HG03558 (cell line): ENCODE measurements around the gene PLEKHO2.

Source experiments
- ATAC-seq: cut with Tn5 transposase; IDR thresholded peaks from one replicate; pipeline ENCODE4 v1.9.1; 2021; ENCODE audit warnings: moderate number of reproducible peaks; ENCODE audit not compliant: unreplicated experiment; ENCODE audit errors: extremely low read depth

PLEKHO2 gene

GRCh38 chr15:64888336-64888735 lies 46.6 kb downstream of the PLEKHO2 start:
- no peak for ATAC-seq

DNA sequence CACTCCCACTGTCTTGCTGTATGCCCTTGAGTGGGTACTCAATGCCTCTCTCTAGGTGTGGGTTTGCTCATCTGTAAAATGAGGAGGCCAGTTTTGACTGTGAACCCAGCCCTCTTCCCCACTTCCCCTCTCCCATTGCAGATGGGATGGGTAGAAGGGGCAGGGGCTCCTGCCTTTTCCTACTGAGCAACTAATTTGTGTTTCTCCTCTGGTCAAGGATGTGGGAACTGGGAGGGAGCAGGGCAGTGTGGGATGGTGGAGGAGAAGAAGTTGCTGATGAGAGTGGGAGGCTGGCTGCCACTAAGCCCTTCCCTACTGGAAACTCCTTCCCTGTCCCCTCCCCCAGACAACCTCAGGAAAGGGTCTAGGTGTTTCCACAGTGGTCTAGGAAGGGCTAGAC lies 49.8 kb downstream of the PLEKHO2 start:
- no peak for ATAC-seq

DNA sequence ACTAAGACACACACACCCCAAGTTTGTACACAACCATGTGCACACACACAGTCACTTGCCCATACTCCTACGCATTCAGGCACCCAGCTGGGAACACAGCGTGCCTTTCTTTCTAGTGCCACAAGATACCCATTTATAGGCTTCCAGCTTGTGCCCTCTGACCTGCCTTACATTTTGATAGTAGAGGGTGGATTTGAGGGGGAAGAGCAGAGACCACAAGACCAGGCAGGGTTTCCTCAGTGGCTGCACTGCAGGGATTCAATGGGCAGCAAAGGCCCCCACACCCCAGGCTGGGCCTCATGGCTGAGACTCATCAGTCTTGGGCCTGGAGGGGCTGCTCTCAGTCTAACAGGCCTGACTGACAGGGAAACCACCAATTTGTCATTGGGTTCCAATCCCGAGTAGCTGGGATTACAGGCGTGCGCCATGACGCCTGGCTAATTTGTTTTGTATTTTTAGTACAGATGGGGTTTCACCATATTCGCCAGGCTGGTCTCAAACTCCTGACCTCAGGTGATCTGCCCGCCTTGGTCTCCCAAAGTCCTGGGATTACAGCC lies 51.2 kb downstream of the PLEKHO2 start:
- ATAC-seq, result no peak

GRCh38 chr15:64893481-64894394 lies 52.0 kb downstream of the PLEKHO2 start:
- ATAC-seq, result peak; percentile 43

GRCh38 chr15:64894395-64895056 lies 52.8 kb downstream of the PLEKHO2 start:
- no peak for ATAC-seq

GRCh38 chr15:64895285-64896065 lies 53.8 kb downstream of the PLEKHO2 start:
- ATAC-seq, result no peak

DNA sequence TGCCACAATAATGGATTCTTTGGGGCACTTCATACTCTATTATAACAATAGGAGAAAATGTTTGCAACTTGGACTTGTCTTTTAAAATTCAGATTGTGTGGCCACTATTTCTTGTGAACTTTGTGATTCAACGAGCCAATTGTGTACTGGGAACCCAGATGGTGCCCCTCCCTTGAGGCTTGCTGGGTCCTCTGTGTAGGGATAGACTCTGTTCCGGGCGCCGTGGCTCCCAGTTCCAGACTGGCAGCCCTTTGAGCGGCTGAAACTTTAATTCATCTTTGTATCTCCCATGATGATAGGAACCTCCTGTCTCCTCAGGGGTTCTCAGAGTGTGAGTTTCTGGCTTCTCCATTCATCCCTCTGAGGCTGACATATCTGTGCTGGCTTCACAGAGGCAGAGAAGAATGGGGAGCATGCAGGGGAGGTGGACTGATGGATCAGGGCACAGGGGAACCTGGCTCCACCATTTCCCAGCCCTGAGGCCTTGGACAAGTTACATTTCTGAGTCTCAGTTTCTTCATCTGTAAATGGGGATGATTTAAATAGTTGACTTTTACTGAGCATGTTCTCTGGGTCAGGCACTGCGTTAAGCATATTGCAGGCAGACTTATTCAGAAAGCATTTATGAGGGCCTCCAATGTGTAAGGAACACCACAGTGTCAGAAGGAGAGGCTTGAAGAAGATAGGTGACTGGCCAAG lies 54.8 kb downstream of the PLEKHO2 start:
- no peak for ATAC-seq

GRCh38 chr15:64897345-64897985 lies 55.8 kb downstream of the PLEKHO2 start:
- ATAC-seq, result no peak

DNA sequence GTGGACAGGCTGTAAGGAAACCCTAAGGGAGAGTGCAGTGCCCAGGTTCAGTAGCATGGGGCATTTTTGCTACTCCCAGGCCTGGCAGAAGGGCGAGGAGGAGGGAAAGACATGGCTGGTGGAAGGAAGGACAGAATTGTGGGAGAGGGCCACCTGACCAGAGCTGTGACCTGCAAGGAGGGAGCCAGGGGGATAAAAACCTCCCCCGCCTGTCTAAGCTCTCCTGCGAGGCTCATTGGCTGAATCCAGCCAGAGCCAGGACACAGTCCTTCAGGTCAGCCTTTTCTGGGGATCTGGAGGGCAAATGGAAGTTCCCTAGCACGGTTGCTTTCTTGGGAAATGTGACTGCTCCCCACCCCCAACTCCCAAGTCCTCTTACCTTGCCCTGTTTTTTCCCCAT lies 56.7 kb downstream of the PLEKHO2 start:
- no peak for ATAC-seq

DNA sequence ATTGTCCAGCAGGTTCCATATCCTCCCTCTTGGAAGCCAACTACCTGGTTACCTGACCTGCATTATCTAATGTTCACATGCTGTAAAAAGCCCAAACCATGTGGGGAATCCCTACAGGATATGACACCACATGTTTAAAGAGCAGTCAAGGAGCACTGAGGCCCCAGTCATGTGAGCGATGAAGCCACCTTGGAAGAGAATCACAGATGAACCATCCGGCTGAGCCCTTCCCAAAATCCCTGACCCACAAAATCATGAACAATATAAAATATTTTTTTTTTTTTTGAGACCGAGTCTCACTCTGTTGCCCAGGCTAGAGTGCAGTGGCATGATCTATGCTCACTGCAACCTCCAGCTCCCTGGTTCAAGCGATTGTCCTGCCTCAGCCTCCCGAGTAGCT lies 59.4 kb downstream of the PLEKHO2 start:
- ATAC-seq, result no peak

DNA sequence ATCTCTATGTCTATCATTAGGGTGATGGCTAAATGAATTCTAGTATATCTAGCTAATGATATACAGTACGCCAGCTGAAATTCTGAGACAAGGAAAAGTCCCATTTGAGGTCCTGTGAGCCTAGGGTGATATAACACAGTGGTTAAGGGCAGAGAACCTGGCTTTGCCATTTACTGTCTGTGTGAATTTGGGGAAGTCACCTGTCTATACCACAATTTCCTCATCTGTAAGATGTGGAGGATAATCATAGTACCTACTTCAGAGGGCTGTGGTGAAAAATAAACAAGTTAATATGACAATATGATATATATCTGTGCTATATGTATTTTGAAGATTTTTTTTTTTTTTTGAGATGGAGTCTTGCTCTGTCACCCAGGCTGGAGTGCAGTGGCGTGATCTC lies 60.2 kb downstream of the PLEKHO2 start:
- ATAC-seq, result no peak

DNA sequence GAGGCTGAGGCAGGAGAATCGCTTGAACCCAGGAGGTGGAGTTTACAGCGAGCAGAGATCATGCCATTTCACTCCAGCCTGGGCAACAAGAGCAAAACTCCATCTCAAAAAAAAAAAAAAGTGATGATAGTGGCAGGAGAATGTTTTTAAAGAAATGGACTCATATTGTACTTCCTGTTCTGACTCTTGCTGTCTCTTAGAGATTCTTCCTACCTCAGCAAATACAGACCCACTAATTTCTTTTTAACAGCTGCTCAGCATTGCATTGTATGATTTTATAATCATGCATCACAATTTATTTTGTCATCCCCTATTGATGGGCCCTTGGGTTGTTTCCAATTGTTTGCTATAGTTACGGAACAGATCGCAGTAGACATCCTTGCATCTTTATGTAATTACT lies 61.1 kb downstream of the PLEKHO2 start:
- no peak for ATAC-seq

DNA sequence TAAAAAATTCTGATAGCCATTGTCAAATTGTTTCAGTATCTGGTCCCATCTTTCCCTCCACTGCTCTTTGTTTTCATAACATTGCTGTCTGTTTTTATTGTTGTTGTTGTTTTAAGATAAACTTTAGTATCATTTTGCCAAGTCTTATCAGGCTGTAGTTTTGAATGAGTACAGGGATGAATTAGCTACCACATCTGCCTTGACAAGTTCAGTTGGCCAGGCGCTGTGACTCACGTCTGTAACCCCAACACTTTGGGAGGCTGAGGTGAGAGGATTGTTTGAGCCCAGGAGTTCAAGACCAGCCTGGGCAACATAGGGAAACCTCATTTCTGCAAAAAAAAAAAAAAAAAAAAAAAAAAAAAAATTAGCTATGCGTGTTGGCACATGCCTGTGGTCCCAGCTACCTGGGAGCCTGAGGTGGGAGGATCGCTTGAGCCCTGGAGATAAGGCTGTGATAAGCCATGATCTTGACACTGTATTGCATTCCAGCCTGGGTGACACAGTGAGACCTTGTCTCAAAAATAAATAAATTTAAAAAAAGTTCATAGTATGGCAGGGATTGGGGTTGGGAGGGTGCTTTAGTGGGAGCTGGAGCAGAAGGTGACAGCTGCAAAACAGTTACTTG lies 61.7 kb downstream of the PLEKHO2 start:
- no peak for ATAC-seq

DNA sequence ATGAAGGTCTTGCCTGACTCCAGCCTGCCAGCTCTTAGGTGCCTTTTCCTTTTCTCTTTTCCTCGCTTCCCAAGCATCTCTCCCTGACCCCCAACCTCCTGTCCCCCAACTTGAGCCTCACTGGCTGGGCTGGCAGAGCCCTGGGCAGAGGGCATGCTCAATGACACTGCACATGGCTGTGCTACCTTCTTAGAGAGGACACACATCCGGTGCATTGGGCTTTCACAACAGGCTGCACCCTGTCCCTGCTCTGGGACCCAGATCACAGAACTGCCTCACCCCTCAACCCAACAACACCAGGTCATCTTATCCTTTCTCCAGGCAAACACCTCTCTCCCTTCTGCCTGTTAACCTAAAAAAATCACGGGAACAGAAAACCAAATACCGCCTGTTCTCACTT lies 62.5 kb downstream of the PLEKHO2 start:
- ATAC-seq, result no peak

DNA sequence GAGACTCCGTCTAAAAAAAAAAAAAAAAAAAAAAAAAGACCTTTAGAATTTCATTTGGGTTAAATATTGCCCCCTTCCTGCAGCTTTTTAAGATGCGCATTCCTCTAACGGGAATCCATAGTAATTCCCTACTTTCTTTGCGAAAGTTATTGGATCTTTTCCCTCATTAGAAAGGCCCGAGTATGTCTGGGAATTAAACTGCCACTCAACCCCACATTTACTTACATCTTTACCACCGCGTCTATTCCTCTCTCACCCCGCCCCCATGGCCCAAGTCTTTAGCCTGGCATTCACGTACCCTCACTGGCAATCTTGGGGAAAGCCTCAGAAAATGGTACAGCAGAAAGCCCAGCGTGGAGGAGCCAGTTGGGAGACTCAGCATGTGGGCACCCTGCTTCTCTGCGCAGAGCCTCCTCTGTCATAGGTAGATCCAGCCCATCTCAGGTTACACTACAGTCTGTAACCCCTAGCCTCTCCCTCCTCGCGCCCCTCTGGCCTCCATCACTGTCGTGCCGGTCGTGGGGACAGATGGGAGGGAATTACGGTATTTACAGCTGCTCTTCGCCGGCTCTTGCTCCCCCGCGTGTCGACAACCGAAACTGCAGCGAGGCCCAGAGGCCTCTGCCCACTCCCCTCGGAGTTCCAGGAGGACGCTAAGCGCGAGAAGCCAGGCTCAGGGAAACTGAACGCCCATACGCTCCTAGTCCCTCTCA lies 63.6 kb downstream of the PLEKHO2 start:
- ATAC-seq, result no peak

GRCh38 chr15:64905941-64906340 lies 64.2 kb downstream of the PLEKHO2 start:
- no peak for ATAC-seq

DNA sequence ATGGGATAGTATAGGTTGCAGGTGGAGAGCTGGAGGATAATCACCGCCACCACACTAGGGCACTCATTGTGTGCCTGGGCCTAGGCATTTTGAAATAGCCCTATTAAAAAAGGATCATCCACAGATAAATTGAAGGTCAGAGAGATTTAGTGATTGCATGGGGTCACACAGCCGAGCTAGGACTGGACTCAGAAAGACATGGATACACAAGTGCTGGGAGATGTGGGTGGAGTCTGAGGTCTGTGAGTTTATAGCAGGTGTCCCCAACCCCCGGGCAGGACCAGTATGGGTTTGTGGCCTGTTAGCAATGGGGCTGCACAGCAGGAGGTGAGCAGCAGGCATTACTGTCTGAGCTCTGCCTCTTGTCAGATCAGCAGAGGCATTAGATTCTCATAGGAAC lies 64.7 kb downstream of the PLEKHO2 start:
- no peak for ATAC-seq

- no peak for ATAC-seq
Measured at GRCh38 chr15:64907991-64908390, 66.3 kb downstream of the PLEKHO2 start.
